ENCODE data around the gene RTL1. TPM values are rescaled to one million over a fixed set of nuclear protein-coding genes. Genes with fewer than 3 reads are reported as not detected.

The RTL1 gene
- total and polyA plus RNA-seq, 10 of the 15 experiments (the other 5 are each of a cell fraction or from before 2014, with no cell fraction given): not detected

- Histone ChIP-seq H3K9ac (ENCODE audit: control insufficient read depth, insufficient read depth, low read length) (no peak overlapping the region), H3K27ac (ENCODE audit: control insufficient read depth, insufficient read depth) (no peak overlapping the region), H2AFZ (ENCODE audit: control insufficient read depth, low read depth, low read length) (no peak overlapping the region), H3K4me1 (ENCODE audit: control insufficient read depth, insufficient read depth, low read length) (no peaks in the 10 kb centered on the region), H3K36me3 (ENCODE audit: control insufficient read depth in 2 of 2, insufficient read depth in 2 of 2, low read length in 1 of 2) (no peaks in the 10 kb centered on the region), H3K27me3 (replicated peaks in 1 of 2; ENCODE audit: control insufficient read depth in 2 of 2, insufficient read depth in 2 of 2, low read length in 1 of 2) (no peaks in the 10 kb centered on the region), H3K4me3 (no peak overlapping the region), H3K79me2 (ENCODE audit: control insufficient read depth, insufficient read depth, low read length) (no peaks in the 10 kb centered on the region), H3K9me3 (replicated peaks; ENCODE audit: control insufficient read depth, insufficient read depth, low read length) (no peaks in the 10 kb centered on the region; the same call in 2 of the 3 replicates), H4K20me1 (ENCODE audit: control insufficient read depth, insufficient read depth) (no peaks in the 10 kb centered on the region), H3K4me2 (ENCODE audit: control insufficient read depth, insufficient read depth) (no peak overlapping the region)
- RAD21 ChIA-PET (ENCODE audit: unreplicated experiment): no interaction called here
- TF ChIP-seq RELA (IDR thresholded peaks at IDR 0.05; ENCODE audit: borderline replicate concordance, partially characterized antibody) (no peak), KDM1A (IDR thresholded peaks at IDR 0.05; ENCODE audit: borderline replicate concordance) (no peak), FOXM1 (IDR thresholded peaks at IDR 0.05; ENCODE audit: low read depth, low read length) (no peak), MLLT1 (IDR thresholded peaks at IDR 0.05) (no peak), EZH2 (IDR thresholded peaks at IDR 0.05; ENCODE audit: borderline replicate concordance, control insufficient read depth, low read depth, low read length) (no peak), PML (IDR thresholded peaks at IDR 0.05; ENCODE audit: low read length) (no peak), TBL1XR1 (IDR thresholded peaks at IDR 0.05; ENCODE audit: low read depth, low read length) (no peak), REST (IDR thresholded peaks at IDR 0.05; ENCODE audit: low read depth, low read length) (no peak), MXI1 (IDR thresholded peaks at IDR 0.05; ENCODE audit: low read depth, low read length) (no peak), ESRRA (IDR thresholded peaks at IDR 0.05; ENCODE audit: low read length) (no peak), JUNB (IDR thresholded peaks at IDR 0.05) (no peak), SMAD5 (IDR thresholded peaks at IDR 0.05; ENCODE audit: low read depth) (no peak), SREBF2 (IDR thresholded peaks at IDR 0.05; ENCODE audit: low read length) (no peak), MEF2B (IDR thresholded peaks at IDR 0.05; ENCODE audit: partially characterized antibody, poor library complexity, severe bottlenecking) (no peak), MTA3 (IDR thresholded peaks at IDR 0.05; ENCODE audit: borderline replicate concordance, low read length) (no peak)
- BruUV-seq (replicated peaks): no TSS peak
- CTCF ChIA-PET: no interaction called here
- POLR2A ChIA-PET: no interaction called here
- ATAC-seq (no peak), FAIRE-seq (no peak), DNase-seq (ENCODE audit: low read depth, low spot score) (no peak)
- in situ Hi-C loops (cut with MboI): no loop called here
- intact Hi-C loops (cut with micrococcal nuclease; ENCODE audit: unreplicated experiment): no loop called here
- 34% methylated on average over 17 of the region's 17 CpGs for WGBS (ENCODE audit: insufficient coverage, insufficient replicate concordance, low lambda C conversion rate, missing lambda C conversion rate)
- SMC1A ChIA-PET (ENCODE audit: uncharacterized antibody, unreplicated experiment): no interaction called here
These were observed 27.5 kb downstream of the RTL1 start for GRCh38 chr14:100875861-100876590.

Data from GM12878 (cell line).